IgD-negative memory B cell (primary cell): ENCODE measurements around the gene PDLIM5. TPM values are rescaled to one million over a fixed set of nuclear protein-coding genes. Genes with fewer than 3 reads are reported as not detected.
"Not testable (repeated sequence)": the region's sequence is repeated elsewhere in the genome, so short reads cannot be mapped to it uniquely, and the experiment has no call there.

Experiments used
- H3K27ac Mint-ChIP-seq, 3 donors: one replicate each; pipeline ENCODE4 v1.8.0; 2020 to 2022; ENCODE audit warnings: mild to moderate bottlenecking in 3 of 3, mixed read lengths in 3 of 3, moderate library complexity in 1 of 3
- H3K27me3 Mint-ChIP-seq: one replicate; pipeline ENCODE4 v1.8.0; 2021; ENCODE audit warnings: mixed read lengths
- H3K36me3 Mint-ChIP-seq: one replicate; pipeline ENCODE4 v1.8.0; 2020; ENCODE audit warnings: mild to moderate bottlenecking, mixed read lengths
- H3K4me1 Mint-ChIP-seq, 3 donors: one replicate each; pipeline ENCODE4 v1.8.0; 2020 to 2022; ENCODE audit warnings: mixed read lengths in 3 of 3, mild to moderate bottlenecking in 1 of 3
- H3K4me3 Mint-ChIP-seq, 4 donors: one replicate each; pipeline ENCODE4 v1.8.0; 2020 to 2022; ENCODE audit warnings: mild to moderate bottlenecking in 4 of 4, mixed read lengths in 4 of 4, moderate library complexity in 3 of 4
- H3K9me3 Mint-ChIP-seq, 3 donors: one replicate each; pipeline ENCODE4 v1.8.0; 2020 to 2021; ENCODE audit warnings: mixed read lengths in 3 of 3, mild to moderate bottlenecking in 1 of 3
- polyA plus RNA-seq: library from polyadenylated mRNA; unstranded; fragments of 300-500 nt; fragmentation: Illumina TruSeq; gene quantifications from one replicate; pipeline ENCODE4 v1.2.3, GENCODE V29; 2021

Gene PDLIM5
- polyA plus RNA-seq, 1 donor from 2014 or later: 37.0 TPM

- Mint-ChIP-seq H3K4me1 (no peaks in the 10 kb centered on the region), H3K4me3 (no peak overlapping the region), H3K27ac (no peak overlapping the region), H3K36me3 (no peaks in the 10 kb centered on the region), H3K9me3 (no peaks in the 10 kb centered on the region), H3K27me3 (no peaks in the 10 kb centered on the region)
Measured at GRCh38 chr4:94605241-94605805, 153.6 kb downstream of the PDLIM5 start.

GRCh38 chr4:94610145-94610544, 158.4 kb downstream of the PDLIM5 start:
- H3K27me3 Mint-ChIP-seq: no peaks in the 10 kb centered on the region
- H3K27ac Mint-ChIP-seq: no peak overlapping the region
- H3K36me3 Mint-ChIP-seq: peaks cover 3% of the 10 kb centered on the region

DNA sequence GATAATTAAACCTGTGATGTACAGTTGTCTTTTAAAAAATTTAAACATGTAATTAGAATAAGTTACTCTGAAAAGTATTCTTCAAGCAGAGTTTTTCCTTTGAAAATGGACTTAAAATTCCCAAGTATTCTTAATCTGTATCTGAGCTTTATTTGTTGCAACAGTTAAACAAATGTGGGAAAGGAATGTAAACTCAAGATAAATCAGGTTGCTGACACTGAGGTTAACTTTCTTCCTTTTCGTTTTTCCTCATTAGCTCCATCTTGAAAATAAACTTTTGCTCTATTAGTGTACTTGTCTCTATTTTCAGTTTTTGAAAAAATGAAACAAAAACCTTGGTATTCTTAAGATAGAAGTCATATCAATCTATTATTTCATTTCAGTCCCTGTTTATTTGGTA, 161.5 kb downstream of the PDLIM5 start:
- no peaks in the 10 kb centered on the region for H3K9me3 Mint-ChIP-seq
- H3K27ac Mint-ChIP-seq: no peak overlapping the region

More at GRCh38 chr4:94610145-94610544, 158.4 kb downstream of the PDLIM5 start:
- no peak overlapping the region for H3K4me3 Mint-ChIP-seq
- no peaks in the 10 kb centered on the region for H3K4me1 Mint-ChIP-seq
- H3K9me3 Mint-ChIP-seq: no peaks in the 10 kb centered on the region

GRCh38 chr4:94615451-94615850, 163.7 kb downstream of the PDLIM5 start:
- Mint-ChIP-seq H3K4me3 (no peak overlapping the region), H3K27ac (no peak overlapping the region), H3K36me3 (peaks cover 8% of the 10 kb centered on the region), H3K9me3 (no peaks in the 10 kb centered on the region), H3K4me1 (no peaks in the 10 kb centered on the region), H3K27me3 (no peaks in the 10 kb centered on the region)

More for the DNA sequence above, 161.5 kb downstream of the PDLIM5 start:
- peaks cover 3% of the 10 kb centered on the region for H3K36me3 Mint-ChIP-seq
- H3K4me1 Mint-ChIP-seq: no peaks in the 10 kb centered on the region
- H3K27me3 Mint-ChIP-seq: no peaks in the 10 kb centered on the region
- H3K4me3 Mint-ChIP-seq: no peak overlapping the region

- Mint-ChIP-seq H3K27me3 (no peaks in the 10 kb centered on the region), H3K4me1 (no peaks in the 10 kb centered on the region), H3K4me3 (no peak overlapping the region), H3K36me3 (peaks cover 14% of the 10 kb centered on the region), H3K9me3 (no peaks in the 10 kb centered on the region), H3K27ac (no peak overlapping the region)
Measured at GRCh38 chr4:94621491-94622080, 169.8 kb downstream of the PDLIM5 start.

DNA sequence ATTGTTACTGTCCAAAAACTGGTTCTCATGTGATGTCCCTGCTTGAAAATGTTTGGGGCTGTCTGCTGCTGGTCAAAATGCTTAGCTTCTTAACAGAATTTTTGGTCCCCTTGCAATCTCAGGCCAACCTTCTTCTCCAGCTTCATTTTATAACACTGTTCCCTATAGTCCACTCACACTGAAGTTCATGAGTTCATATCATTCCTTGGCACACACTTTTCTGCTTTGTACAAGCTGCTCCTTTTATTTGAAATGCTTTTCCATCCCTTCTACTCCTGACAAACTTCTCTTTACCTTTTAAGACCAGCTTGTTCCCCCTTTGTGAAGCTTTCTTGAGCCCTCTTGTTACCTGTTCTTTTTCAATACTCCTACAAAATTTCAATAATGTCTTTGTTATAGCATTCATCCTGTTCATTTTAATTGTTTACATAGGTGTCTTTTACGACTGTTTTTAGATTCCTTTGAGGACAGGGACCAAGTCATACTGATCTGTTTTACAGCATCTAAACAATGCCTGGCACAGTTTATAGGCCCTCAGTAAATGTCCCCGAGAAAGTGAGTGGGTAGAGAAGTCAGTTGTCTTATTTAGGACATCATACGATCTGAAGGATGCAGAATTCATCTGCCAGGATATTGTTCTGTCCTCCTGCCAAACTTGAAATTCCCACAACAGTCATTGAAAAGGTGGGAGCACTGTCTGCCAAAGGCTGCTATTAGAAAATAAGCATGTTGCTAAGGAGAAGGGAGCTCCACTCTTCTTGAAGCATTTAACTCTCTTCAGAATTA, 171.6 kb downstream of the PDLIM5 start:
- Mint-ChIP-seq H3K4me3 (no peak overlapping the region), H3K27ac (peak overlapping the region in 1 of 3 donors; percentile 0), H3K4me1 (no peaks in the 10 kb centered on the region), H3K9me3 (no peaks in the 10 kb centered on the region), H3K27me3 (no peaks in the 10 kb centered on the region), H3K36me3 (peaks cover 14% of the 10 kb centered on the region)

GRCh38 chr4:94626942-94627341, 175.2 kb downstream of the PDLIM5 start:
- Mint-ChIP-seq H3K4me1 (no peaks in the 10 kb centered on the region), H3K4me3 (no peak overlapping the region), H3K27me3 (no peaks in the 10 kb centered on the region), H3K36me3 (peaks cover 10% of the 10 kb centered on the region), H3K27ac (no peak overlapping the region), H3K9me3 (no peaks in the 10 kb centered on the region)

GRCh38 chr4:94629058-94629457, 177.3 kb downstream of the PDLIM5 start:
- H3K4me3 Mint-ChIP-seq, H3K36me3 Mint-ChIP-seq, H3K9me3 Mint-ChIP-seq, H3K4me1 Mint-ChIP-seq, H3K27me3 Mint-ChIP-seq, H3K27ac Mint-ChIP-seq: not testable (repeated sequence)

GRCh38 chr4:94629837-94630236, 178.1 kb downstream of the PDLIM5 start:
- Mint-ChIP-seq H3K9me3 (no peaks in the 10 kb centered on the region), H3K4me1 (no peaks in the 10 kb centered on the region), H3K27me3 (no peaks in the 10 kb centered on the region), H3K36me3 (peaks cover 7% of the 10 kb centered on the region), H3K4me3 (no peak overlapping the region), H3K27ac (no peak overlapping the region)

GRCh38 chr4:94634271-94634670, 182.5 kb downstream of the PDLIM5 start:
- Mint-ChIP-seq H3K27ac (no peak overlapping the region), H3K4me3 (no peak overlapping the region), H3K27me3 (no peaks in the 10 kb centered on the region), H3K36me3 (peaks cover 6% of the 10 kb centered on the region), H3K4me1 (no peaks in the 10 kb centered on the region), H3K9me3 (no peaks in the 10 kb centered on the region)

DNA sequence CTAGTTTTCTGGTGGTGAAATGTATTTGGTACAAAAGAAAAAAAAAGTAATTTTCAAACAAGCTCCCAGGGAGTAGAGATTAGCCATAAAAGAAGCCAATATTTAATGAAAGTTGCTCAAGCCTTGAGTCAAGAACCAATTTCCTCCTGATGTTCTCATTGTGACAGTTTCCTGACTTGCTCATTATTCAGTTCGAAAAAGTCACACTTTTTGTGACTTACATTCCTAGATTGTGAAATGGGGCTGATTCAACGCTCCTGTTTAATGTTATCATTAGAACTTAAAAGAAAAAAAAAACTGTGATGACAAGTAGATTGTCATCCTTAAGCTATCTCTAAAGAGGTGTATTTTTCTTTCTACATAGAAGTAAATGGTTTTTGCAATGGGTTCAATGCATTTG, 183.4 kb downstream of the PDLIM5 start:
- no peak overlapping the region for H3K27ac Mint-ChIP-seq
- H3K9me3 Mint-ChIP-seq: no peaks in the 10 kb centered on the region
- H3K36me3 Mint-ChIP-seq: peaks cover 6% of the 10 kb centered on the region
- H3K27me3 Mint-ChIP-seq: no peaks in the 10 kb centered on the region
- H3K4me1 Mint-ChIP-seq: no peaks in the 10 kb centered on the region
- no peak overlapping the region for H3K4me3 Mint-ChIP-seq

DNA sequence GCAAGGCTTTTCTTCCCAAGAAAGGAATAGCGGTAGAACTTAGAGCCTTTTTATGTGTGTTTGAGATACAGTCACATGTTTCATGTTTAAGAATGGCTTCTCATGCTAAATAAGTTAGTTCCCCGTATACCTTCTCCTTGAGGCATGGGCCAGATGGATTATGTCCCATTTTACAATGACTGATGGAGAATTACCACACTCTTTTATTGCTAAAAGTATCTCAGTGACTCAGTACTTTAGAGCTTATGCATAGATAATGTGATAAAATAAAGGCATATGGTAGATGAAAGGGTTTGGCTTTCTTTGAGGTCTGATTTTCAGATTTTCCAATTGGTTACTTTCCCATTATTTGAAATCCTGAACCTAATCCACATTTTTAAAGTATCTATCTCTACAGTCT, 184.3 kb downstream of the PDLIM5 start:
- Mint-ChIP-seq H3K27me3 (no peaks in the 10 kb centered on the region), H3K9me3 (no peaks in the 10 kb centered on the region), H3K36me3 (peaks cover 6% of the 10 kb centered on the region), H3K4me1 (no peaks in the 10 kb centered on the region), H3K4me3 (no peak overlapping the region), H3K27ac (no peak overlapping the region)

DNA sequence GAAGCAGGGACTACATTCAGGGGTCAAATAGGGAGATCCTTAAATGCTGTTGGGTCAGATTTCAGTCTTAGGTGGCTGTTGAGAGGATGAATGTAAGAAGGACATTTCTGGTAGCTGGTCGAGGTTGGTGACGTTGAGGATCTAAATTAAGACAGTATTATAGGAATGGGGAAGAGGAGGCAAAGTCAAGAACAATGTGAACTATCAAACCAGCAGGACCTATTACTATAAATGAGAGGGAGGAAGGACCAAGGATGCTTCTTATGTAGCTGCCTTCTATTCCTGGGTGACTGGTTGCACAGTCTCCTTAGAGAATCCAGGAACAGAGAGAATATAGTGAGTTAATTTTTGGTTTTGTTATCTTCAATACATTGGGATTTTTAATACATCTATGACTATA, 187.6 kb downstream of the PDLIM5 start:
- Mint-ChIP-seq H3K27me3 (no peaks in the 10 kb centered on the region), H3K27ac (no peak overlapping the region), H3K9me3 (no peaks in the 10 kb centered on the region), H3K4me3 (no peak overlapping the region), H3K4me1 (no peaks in the 10 kb centered on the region), H3K36me3 (peaks cover 5% of the 10 kb centered on the region)

DNA sequence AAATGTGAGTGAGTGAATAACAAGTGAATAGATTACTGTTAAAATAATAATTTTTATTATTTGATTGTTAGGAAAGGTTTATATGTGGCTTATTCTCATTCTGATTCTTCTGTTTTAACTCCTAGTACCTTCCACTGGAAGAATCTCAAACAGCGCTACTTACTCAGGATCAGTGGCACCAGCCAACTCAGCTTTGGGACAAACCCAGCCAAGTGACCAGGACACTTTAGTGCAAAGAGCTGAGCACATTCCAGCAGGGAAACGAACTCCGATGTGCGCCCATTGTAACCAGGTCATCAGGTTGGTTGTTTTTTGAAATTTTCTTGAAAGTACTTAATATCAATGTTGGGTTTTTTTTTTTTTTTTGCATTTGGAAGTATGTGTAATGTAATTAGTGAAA, 188.4 kb downstream of the PDLIM5 start:
- Mint-ChIP-seq H3K4me1 (no peaks in the 10 kb centered on the region), H3K27ac (no peak overlapping the region), H3K9me3 (no peaks in the 10 kb centered on the region), H3K36me3 (peaks cover 10% of the 10 kb centered on the region), H3K4me3 (no peak overlapping the region), H3K27me3 (no peaks in the 10 kb centered on the region)

- Mint-ChIP-seq H3K4me1 (no peaks in the 10 kb centered on the region), H3K27ac (no peak overlapping the region), H3K9me3 (no peaks in the 10 kb centered on the region), H3K27me3 (no peaks in the 10 kb centered on the region), H3K4me3 (no peak overlapping the region), H3K36me3 (peaks cover 12% of the 10 kb centered on the region)
Measured at GRCh38 chr4:94641702-94642560, 190.2 kb downstream of the PDLIM5 start.
